Urothelium cell line (cell line): Measurements from ENCODE around the gene B4GALT2.

Source experiments
- DNase-seq: peaks from one replicate; pipeline ENCODE4 v3.0.0; 2011; ENCODE audit warnings: low spot score, mixed read lengths
- FAIRE-seq: peaks from 2 replicates; lab custom pipeline; 2011; peaks lifted over from hg19 to GRCh38; lab: Jason Lieb, UNC

B4GALT2 gene

GRCh38 chr1:43999455-43999854 lies 20.4 kb downstream of the B4GALT2 start:
- DNase-seq, result no peak
- FAIRE-seq, result no peak

DNA sequence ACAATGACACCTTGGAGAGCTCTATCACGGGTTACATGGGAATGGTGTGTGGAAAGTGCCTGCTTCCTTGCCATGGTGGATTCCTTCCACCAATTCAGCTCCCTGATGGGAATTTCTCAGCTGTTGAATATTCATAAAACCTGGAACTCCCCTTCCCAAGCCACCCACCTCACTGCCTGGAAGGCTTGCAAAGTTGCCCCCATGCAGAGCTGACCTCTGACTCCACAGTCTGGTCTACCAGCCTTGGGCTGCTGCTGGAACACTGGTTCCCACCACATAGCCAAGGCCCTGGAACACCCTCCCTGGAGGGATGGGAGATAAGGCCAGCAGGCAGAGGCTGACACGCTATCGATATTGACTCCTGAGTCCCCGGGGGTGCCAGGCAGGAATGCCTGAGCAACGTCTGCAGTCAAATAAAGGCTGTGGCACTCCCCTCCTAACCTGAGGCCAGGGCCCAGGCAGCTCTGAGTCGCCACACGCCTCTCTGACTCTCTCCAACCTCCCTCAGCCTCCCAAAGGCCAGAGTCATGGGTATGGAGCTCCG lies 21.2 kb downstream of the B4GALT2 start:
- FAIRE-seq, result peak; percentile 13

DNA sequence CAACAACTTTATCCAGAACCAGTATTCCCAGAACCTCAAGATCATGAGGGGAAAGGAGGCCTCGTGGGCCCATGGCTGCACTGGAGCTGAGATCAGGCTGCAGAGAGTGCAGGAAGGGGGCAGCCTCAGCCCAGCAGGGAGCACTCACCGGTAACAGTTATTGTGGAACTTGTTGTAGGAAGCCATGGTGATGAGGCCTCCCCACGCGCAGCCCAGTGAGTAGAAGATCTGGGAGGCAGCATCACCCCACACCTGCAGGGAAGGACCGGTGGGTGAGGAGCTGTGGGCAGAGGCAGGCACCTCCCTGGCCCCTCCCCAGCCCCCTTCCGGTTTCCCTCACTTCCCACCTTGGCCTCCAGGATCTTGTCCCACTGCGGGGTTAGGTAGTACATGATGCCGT lies 23.2 kb downstream of the B4GALT2 start:
- DNase-seq (no peak), FAIRE-seq (no peak)

More for the DNA sequence above, 21.2 kb downstream of the B4GALT2 start:
- no peak for DNase-seq

DNA sequence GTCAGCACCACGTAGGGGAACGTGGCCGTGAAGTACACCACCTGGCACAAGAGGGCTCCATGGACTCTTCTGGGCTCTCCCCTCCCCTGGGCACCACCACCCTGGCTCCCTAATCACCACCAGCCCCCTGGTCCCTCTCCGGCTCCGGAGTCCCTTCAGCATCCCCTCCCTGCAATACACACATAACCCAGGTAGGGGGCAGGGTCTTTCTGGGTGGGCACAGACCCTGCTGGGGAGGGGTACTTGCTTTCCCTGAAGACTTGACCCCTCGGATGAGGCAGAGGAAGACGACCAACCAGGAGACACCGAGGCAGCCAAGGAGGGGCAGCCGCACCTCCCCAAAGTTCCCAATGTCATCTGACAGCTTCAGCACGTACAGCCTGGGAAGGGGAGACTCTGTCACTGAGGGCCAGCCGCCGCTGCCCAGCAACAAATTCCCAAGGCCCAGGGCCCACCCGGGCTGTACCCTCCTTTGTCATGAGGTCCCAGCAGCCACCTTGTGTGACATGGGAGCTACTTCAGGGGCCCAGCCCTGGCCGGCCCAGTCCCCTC lies 23.7 kb downstream of the B4GALT2 start:
- no peak for FAIRE-seq
- DNase-seq, result no peak

DNA sequence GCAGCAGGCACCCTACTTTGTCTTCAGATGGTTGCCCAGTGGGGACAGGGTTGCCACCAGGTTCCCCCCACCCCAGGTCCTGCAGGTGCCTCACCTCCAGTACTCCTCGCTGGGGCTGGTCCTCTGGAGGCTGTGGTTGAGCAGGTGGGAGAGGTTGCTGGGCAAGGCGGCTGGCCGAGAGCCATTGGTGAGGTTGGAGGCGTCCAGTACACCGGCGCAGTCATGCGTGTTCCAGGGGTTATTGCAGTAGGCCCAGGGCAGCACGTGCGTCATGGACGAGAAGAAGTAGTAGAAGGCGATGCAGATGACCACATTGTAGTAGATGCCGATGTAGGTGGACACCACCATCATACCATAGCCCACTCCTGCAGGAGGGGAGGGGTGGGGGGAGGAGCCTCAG lies 29.2 kb downstream of the B4GALT2 start:
- DNase-seq (no peak), FAIRE-seq (peak; percentile 58)

- DNase-seq (no peak), FAIRE-seq (no peak)
Observed at GRCh38 chr1:44010935-44011471, 32.0 kb downstream of the B4GALT2 start.

GRCh38 chr1:44012404-44012803 lies 33.4 kb downstream of the B4GALT2 start:
- no peak for DNase-seq
- FAIRE-seq, result peak; percentile 53

GRCh38 chr1:44012941-44013609 lies 34.1 kb downstream of the B4GALT2 start:
- FAIRE-seq (no peak), DNase-seq (no peak)

GRCh38 chr1:44013949-44014348 lies 34.9 kb downstream of the B4GALT2 start:
- DNase-seq (no peak), FAIRE-seq (no peak)

GRCh38 chr1:44014365-44015104 lies 35.5 kb downstream of the B4GALT2 start:
- DNase-seq (no peak), FAIRE-seq (no peak)

DNA sequence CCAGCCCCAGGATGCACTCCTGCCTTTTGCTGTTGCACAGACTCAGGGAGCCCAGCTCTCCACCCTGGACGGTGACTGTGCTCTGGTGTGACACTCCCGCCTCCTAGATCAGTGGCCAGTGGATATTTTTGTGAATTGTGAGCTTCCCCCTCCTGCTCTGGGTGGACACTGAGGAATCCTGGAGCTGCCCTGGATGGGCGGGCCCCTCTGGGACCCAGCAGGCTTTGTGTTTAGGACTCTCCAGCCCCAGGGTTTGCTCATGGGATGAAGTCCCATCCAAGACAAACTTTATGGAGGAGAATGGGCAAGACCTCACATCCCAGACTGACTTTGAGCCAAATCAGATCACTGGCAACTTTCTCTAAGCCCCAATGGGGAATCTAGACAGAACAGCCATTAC lies 36.2 kb downstream of the B4GALT2 start:
- FAIRE-seq, result no peak
- DNase-seq, result no peak

DNA sequence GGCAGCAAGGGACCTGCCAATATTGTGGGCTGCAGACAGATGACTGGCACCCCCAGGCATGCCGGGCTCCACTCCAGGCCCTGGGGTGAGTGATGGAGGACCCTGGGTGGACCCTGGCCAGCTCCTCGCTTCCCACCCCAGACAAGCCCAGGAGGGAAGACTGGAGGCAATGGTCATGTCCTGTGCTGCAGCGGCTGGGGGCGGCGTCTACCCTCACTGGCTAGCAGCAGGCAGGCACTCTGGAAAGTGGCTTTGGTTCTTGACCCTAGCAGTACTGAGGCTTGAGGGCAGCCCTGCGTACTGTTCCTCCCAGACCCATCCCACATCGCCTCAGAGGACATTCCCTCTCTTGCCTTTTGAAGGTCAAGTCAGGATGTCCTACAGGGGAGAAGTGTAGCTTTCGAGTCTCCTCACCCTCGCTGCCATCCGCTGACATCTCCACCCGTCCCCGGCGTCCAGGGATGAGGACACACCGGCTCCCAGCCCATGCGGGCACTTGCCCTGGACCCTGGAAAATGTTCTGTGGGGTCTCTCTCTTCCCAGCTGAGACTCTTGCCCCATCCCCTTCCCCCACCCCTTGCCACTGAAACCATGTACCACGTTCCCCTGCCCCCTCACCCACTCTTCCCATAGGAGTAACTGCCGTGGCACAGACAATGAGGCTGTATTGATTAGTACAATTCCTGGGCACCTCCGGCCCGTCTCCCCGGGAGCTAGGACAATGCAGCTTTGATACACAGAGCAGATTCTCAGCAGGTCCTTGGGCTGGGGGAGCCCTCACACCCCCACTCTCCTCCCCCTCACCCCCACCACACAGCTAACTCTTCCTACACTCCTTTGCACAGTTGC lies 37.3 kb downstream of the B4GALT2 start:
- no peak for FAIRE-seq
- DNase-seq, result no peak

- no peak for FAIRE-seq
- no peak for DNase-seq
Observed at GRCh38 chr1:44016890-44017400, 37.9 kb downstream of the B4GALT2 start.

GRCh38 chr1:44019466-44019948 lies 40.5 kb downstream of the B4GALT2 start:
- DNase-seq (no peak), FAIRE-seq (no peak)

GRCh38 chr1:44020464-44020863 lies 41.5 kb downstream of the B4GALT2 start:
- peak; percentile 37 for FAIRE-seq
- DNase-seq, result no peak

- FAIRE-seq (no peak), DNase-seq (no peak)
Observed at GRCh38 chr1:44021156-44021555, 42.1 kb downstream of the B4GALT2 start.

DNA sequence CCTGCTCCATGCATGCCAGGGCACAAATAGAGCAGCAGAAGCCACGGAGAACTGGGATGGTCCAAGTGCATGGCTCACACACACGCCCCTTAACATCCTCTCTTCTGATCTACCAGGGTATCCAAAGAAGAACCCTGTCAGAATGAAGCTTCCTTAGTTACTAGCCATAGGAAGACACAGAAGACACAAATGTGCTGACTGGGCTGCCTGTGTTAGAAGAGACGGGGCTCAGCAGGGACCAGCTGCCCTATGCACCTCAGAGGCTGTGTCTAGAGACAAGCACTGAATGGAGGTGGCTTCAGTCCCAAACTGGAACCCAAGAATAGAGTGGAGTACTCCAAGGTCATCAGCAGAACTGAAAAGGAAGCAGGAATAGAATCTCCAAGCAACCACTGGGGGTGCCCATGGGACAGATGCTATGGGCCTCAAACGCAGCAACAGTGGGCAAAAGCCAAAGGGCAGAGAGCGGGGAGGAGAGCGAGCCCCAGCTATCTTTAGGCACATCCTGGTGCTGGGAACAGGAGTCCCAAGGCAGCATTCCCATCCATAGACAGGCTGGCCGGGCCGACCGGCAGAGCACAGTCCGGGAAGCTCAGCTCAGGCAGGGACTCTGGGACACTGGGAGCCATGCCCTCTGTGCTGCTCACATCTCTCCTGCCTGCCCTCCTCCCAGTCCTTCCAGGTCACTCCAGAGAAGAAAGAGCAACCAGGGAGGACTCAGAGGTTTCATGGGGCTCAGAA lies 42.7 kb downstream of the B4GALT2 start:
- DNase-seq, result no peak
- FAIRE-seq, result no peak

- FAIRE-seq (no peak), DNase-seq (no peak)
Observed at GRCh38 chr1:44024031-44024902, 45.3 kb downstream of the B4GALT2 start.
